Measurements from ENCODE around the gene TUT7.
A peak's percentile ranks its signal among the peaks of the same experiment; 100 is the strongest.

TUT7 gene

GRCh38 chr9:86355814-86356213 is 1.6 kb upstream of the TUT7 start:
- H3K4me3 ChIP-seq (ENCODE audit: low read depth, low read length) = no peak overlapping the region
- DNase-seq (ENCODE audit: low read depth) = no peak
- TF ChIP-seq, protein P1, sequence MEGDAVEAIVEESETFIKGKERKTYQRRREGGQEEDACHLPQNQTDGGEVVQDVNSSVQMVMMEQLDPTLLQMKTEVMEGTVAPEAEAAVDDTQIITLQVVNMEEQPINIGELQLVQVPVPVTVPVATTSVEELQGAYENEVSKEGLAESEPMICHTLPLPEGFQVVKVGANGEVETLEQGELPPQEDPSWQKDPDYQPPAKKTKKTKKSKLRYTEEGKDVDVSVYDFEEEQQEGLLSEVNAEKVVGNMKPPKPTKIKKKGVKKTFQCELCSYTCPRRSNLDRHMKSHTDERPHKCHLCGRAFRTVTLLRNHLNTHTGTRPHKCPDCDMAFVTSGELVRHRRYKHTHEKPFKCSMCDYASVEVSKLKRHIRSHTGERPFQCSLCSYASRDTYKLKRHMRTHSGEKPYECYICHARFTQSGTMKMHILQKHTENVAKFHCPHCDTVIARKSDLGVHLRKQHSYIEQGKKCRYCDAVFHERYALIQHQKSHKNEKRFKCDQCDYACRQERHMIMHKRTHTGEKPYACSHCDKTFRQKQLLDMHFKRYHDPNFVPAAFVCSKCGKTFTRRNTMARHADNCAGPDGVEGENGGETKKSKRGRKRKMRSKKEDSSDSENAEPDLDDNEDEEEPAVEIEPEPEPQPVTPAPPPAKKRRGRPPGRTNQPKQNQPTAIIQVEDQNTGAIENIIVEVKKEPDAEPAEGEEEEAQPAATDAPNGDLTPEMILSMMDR (IDR thresholded peaks at IDR 0.05; ENCODE audit: control insufficient read depth, extremely low read depth, insufficient read depth) = no peak

DNA sequence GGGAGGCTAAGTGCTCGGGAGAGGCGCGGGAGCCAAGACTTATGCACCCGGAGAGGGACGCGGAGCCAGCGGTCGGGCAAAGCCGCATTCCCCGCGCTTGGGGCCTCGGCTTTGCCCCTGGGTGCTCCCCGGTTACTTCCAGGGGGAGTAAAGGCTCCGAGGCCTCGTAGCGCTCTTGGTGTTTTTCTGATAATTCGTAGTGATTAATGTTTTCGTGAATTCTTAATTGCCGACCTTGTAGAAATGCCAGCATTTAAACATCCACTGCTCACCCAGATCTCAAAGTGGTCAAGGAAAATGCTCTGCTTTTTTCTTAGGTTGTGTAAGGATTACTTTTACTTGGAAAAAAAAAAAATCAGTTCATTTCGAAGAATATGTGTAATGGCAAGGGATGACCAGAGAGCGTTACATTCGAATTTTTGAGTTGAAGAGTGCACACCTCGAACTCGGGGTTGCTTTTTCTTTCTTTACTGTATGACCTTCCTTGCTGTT is 654 bp upstream of the TUT7 start:
- no peak for DNase-seq (ENCODE audit: low read depth)
- H3K4me3 ChIP-seq (ENCODE audit: low read depth, low read length) = peak overlapping the region; percentile 94
- TF ChIP-seq, protein P1 (IDR thresholded peaks at IDR 0.05; ENCODE audit: control insufficient read depth, extremely low read depth, insufficient read depth) = no peak

DNA sequence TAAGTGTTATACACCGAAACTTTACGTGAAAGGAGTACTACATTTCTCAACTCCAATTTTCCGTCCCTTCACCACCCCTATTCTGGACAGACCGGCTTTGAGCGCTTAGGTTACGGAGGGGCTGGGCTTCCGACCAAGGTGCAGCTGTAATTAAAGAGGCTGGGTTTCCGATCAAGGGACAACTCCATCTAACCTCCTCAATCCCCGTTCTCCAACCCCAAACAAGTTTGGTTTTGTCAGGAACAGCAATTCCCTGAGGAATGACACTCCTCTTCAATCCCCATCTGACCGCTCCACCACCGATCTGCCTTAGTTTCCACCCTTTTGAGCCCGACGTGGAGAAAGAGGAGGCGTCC is 577 bp downstream of the TUT7 start:
- TF ChIP-seq, protein P1 (IDR thresholded peaks at IDR 0.05; ENCODE audit: control insufficient read depth, extremely low read depth, insufficient read depth) = no peak
- DNase-seq (ENCODE audit: low read depth) = no peak
- peak overlapping the region; percentile 94 for H3K4me3 ChIP-seq (ENCODE audit: low read depth, low read length)

GRCh38 chr9:86352440-86353077 is 1.7 kb downstream of the TUT7 start:
- H3K4me3 ChIP-seq (ENCODE audit: low read depth, low read length) = peak overlapping the region; percentile 94
- no peak for DNase-seq (ENCODE audit: low read depth)
- TF ChIP-seq, protein P1 (IDR thresholded peaks at IDR 0.05; ENCODE audit: control insufficient read depth, extremely low read depth, insufficient read depth) = no peak

DNA sequence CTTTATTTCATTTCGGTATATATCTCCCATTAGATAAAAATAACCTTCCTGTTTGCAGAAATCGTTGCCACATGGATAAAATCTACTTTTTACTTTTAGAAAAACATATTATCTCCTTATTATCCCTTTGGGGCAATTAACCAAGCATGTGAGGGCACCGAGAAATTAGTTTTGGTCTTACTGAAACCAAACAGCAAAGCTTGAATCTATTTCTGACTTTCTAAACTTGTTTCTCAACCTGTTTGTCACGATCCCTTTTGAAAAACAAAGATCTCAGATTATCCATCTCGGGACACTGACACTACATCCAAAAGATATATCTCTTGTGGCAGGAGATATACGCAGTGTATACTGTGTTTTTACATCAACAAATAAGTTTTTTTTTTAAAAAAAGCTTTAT is 2.3 kb downstream of the TUT7 start:
- TF ChIP-seq, protein P1 (IDR thresholded peaks at IDR 0.05; ENCODE audit: control insufficient read depth, extremely low read depth, insufficient read depth) = no peak

DNA sequence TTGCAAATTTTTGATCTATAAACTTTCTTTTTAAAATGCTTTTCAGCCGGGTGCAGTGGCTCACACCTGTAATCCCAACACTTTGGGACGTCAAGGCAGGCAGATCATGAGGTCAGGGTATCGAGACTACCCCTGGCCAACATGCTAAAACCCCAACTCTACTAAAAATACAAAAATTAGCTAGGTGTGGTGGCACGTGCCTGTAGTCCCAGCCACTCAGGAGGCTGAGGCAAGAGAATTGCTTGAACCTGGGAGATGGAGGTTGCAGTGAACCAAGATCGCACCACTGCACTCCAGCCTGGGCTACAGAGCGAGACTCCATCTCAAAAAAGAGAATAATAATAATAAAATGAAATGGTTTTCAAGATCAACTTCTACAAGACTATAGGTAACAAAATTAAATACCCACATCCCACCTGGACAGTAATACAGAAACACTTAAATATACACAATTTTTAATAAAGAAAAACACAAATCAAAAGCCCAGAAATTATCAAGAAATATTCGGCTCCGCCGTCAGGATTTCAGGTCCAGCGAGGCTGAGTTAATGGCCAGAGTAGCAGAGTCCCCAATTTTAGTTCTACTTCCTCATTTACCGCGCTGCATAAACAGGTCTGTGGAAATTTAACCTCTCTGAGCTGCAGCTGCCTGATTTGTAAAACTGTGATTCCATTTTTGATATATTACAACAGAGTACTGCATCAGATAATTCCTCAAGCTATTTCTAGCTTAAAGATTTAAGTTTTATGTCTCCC is 4.0 kb downstream of the TUT7 start:
- TF ChIP-seq, protein P1 (IDR thresholded peaks at IDR 0.05; ENCODE audit: control insufficient read depth, extremely low read depth, insufficient read depth) = no peak
- H3K4me3 ChIP-seq (ENCODE audit: low read depth, low read length) = no peak overlapping the region
- no peak for DNase-seq (ENCODE audit: low read depth)

More for the DNA sequence above, 2.3 kb downstream of the TUT7 start:
- no peak for DNase-seq (ENCODE audit: low read depth)
- H3K4me3 ChIP-seq (ENCODE audit: low read depth, low read length) = peak overlapping the region; percentile 94
